Karpas-422 (cell line): ENCODE data around the gene SLC35F1. TPM values are rescaled to one million over a fixed set of nuclear protein-coding genes. Genes with fewer than 3 reads are reported as not detected.

Experiments used
- DNase-seq: peaks from one replicate; pipeline ENCODE4 v3.0.0-alpha.2; 2015
- H2AFZ ChIP-seq: fragments of 200-600 bp; sonication (generic); 2 replicates; pipeline ENCODE4 v1.6.1; 2014; ENCODE audit warnings: antibody characterized with exemption, low read length, mixed read lengths
- H3K27ac ChIP-seq: fragments of 200-600 bp; sonication (generic); 2 replicates; pipeline ENCODE4 v1.5.1; 2014; ENCODE audit warnings: mild to moderate bottlenecking, low read length, moderate library complexity
- H3K27me3 ChIP-seq: fragments of 200-600 bp; sonication (generic); 2 replicates; pipeline ENCODE4 v1.6.1; 2014; ENCODE audit warnings: low read length, mixed read lengths
- H3K36me3 ChIP-seq: fragments of 200-600 bp; sonication (generic); 2 replicates; pipeline ENCODE4 v1.6.1; 2014; ENCODE audit warnings: low read length, mixed read lengths; ENCODE audit not compliant: insufficient read depth
- H3K4me1 ChIP-seq: fragments of 200-600 bp; sonication (generic); 2 replicates; pipeline ENCODE4 v1.6.1; 2014; ENCODE audit warnings: mild to moderate bottlenecking, low read length, mixed read lengths
- H3K4me2 ChIP-seq: fragments of 200-600 bp; sonication (generic); 2 replicates; pipeline ENCODE4 v1.6.1; 2014; ENCODE audit warnings: low read length, low read depth, mild to moderate bottlenecking; ENCODE audit not compliant: poor library complexity, severe bottlenecking
- H3K4me3 ChIP-seq: fragments of 200-600 bp; sonication (generic); 2 replicates; pipeline ENCODE4 v1.5.1; 2014; ENCODE audit warnings: mild to moderate bottlenecking, antibody characterized with exemption, low read length, mixed read lengths
- H3K79me2 ChIP-seq: fragments of 200-600 bp; sonication (generic); 2 replicates; pipeline ENCODE4 v1.6.1; 2014; ENCODE audit warnings: mild to moderate bottlenecking, low read length, mixed read lengths
- H3K9ac ChIP-seq: fragments of 200-600 bp; sonication (generic); 2 replicates; pipeline ENCODE4 v1.6.0; 2014; ENCODE audit warnings: low read length
- H3K9me2 ChIP-seq: fragments of 200-600 bp; sonication (generic), shearing (Covaris generic); replicated peaks from 2 replicates; pipeline ENCODE4 v1.6.0; 2014; ENCODE audit warnings: mild to moderate bottlenecking, low read length, moderate library complexity; ENCODE audit not compliant: insufficient read depth
- H3K9me3 ChIP-seq: fragments of 300-700, 200-600 bp; sonication (generic); 2 replicates; pipeline ENCODE4 v1.6.1; 2014; ENCODE audit warnings: low read length, mixed read lengths
- H4K20me1 ChIP-seq: fragments of 200-600 bp; sonication (generic); 2 replicates; pipeline ENCODE4 v1.6.1; 2014; ENCODE audit warnings: mild to moderate bottlenecking, antibody characterized with exemption, low read length, low read depth; ENCODE audit not compliant: insufficient read depth
- total RNA-seq: library from RNA; depleted of rRNA; stranded (reverse); fragments of >200 nt; shearing (Covaris generic); gene quantifications from 2 replicates; pipeline ENCODE4 v1.2.3, GENCODE V29; 2014; ENCODE audit warnings: low replicate concordance

SLC35F1 gene
- total RNA-seq, 1 experiment from 2014 or later = not detected

- DNase-seq = no peak
- no peaks in the 10 kb centered on the region for H3K79me2 ChIP-seq
- no peaks in the 10 kb centered on the region for H3K4me1 ChIP-seq
- no peak overlapping the region for H3K27ac ChIP-seq
- no peak overlapping the region for H3K9ac ChIP-seq
- H3K9me2 ChIP-seq = no peaks in the 10 kb centered on the region
- no peak overlapping the region for H3K4me3 ChIP-seq
- H3K27me3 ChIP-seq = no peaks in the 10 kb centered on the region
- H3K9me3 ChIP-seq = no peaks in the 10 kb centered on the region
- no peaks in the 10 kb centered on the region for H3K36me3 ChIP-seq
- H2AFZ ChIP-seq = no peak overlapping the region
- H4K20me1 ChIP-seq = no peaks in the 10 kb centered on the region
- no peak overlapping the region for H3K4me2 ChIP-seq
Measured at GRCh38 chr6:118296129-118296901, 389.3 kb downstream of the SLC35F1 start.

- Histone ChIP-seq H3K36me3 (no peaks in the 10 kb centered on the region), H3K4me3 (no peak overlapping the region), H2AFZ (no peak overlapping the region), H3K4me1 (no peaks in the 10 kb centered on the region), H3K9me3 (no peaks in the 10 kb centered on the region), H3K79me2 (no peaks in the 10 kb centered on the region), H3K9me2 (no peaks in the 10 kb centered on the region), H3K4me2 (no peak overlapping the region), H3K27ac (no peak overlapping the region), H3K27me3 (no peaks in the 10 kb centered on the region), H3K9ac (no peak overlapping the region), H4K20me1 (no peaks in the 10 kb centered on the region)
- no peak for DNase-seq
Measured at GRCh38 chr6:118297821-118298220, 390.8 kb downstream of the SLC35F1 start.

- DNase-seq = no peak
- Histone ChIP-seq H3K4me2 (no peak overlapping the region), H3K27ac (no peak overlapping the region), H3K9me2 (no peaks in the 10 kb centered on the region), H3K4me1 (no peaks in the 10 kb centered on the region), H3K4me3 (no peak overlapping the region), H4K20me1 (no peaks in the 10 kb centered on the region), H3K9ac (no peak overlapping the region), H3K36me3 (no peaks in the 10 kb centered on the region), H3K27me3 (no peaks in the 10 kb centered on the region), H2AFZ (no peak overlapping the region), H3K79me2 (no peaks in the 10 kb centered on the region), H3K9me3 (no peaks in the 10 kb centered on the region)
Measured at GRCh38 chr6:118298476-118299427, 391.7 kb downstream of the SLC35F1 start.

GRCh38 chr6:118299457-118299856, 392.4 kb downstream of the SLC35F1 start:
- Histone ChIP-seq H3K79me2 (no peaks in the 10 kb centered on the region), H4K20me1 (no peaks in the 10 kb centered on the region), H3K27me3 (no peaks in the 10 kb centered on the region), H3K36me3 (no peaks in the 10 kb centered on the region), H3K4me1 (no peaks in the 10 kb centered on the region), H3K9ac (no peak overlapping the region), H3K4me3 (no peak overlapping the region), H3K4me2 (no peak overlapping the region), H3K9me3 (no peaks in the 10 kb centered on the region), H2AFZ (no peak overlapping the region), H3K9me2 (no peaks in the 10 kb centered on the region), H3K27ac (no peak overlapping the region)
- no peak for DNase-seq

GRCh38 chr6:118304321-118304720, 397.3 kb downstream of the SLC35F1 start:
- Histone ChIP-seq H3K27me3 (no peaks in the 10 kb centered on the region), H3K9me3 (no peaks in the 10 kb centered on the region), H4K20me1 (no peaks in the 10 kb centered on the region), H3K4me1 (peaks cover 9% of the 10 kb centered on the region), H3K4me3 (no peak overlapping the region), H3K4me2 (no peak overlapping the region), H2AFZ (no peak overlapping the region), H3K36me3 (no peaks in the 10 kb centered on the region), H3K27ac (no peak overlapping the region), H3K79me2 (no peaks in the 10 kb centered on the region), H3K9me2 (no peaks in the 10 kb centered on the region), H3K9ac (no peak overlapping the region)
- DNase-seq = no peak

GRCh38 chr6:118305081-118305480, 398.0 kb downstream of the SLC35F1 start:
- H3K27ac ChIP-seq = no peak overlapping the region
- no peaks in the 10 kb centered on the region for H3K79me2 ChIP-seq
- H3K27me3 ChIP-seq = no peaks in the 10 kb centered on the region
- H3K4me2 ChIP-seq = no peak overlapping the region
- no peak overlapping the region for H3K9ac ChIP-seq
- H3K9me2 ChIP-seq = no peaks in the 10 kb centered on the region
- H4K20me1 ChIP-seq = no peaks in the 10 kb centered on the region
- no peak for DNase-seq
- H2AFZ ChIP-seq = no peak overlapping the region
- H3K4me3 ChIP-seq = no peak overlapping the region
- H3K4me1 ChIP-seq = peaks cover 9% of the 10 kb centered on the region
- no peaks in the 10 kb centered on the region for H3K36me3 ChIP-seq
- no peaks in the 10 kb centered on the region for H3K9me3 ChIP-seq

- Histone ChIP-seq H3K9me3 (no peaks in the 10 kb centered on the region), H3K9ac (no peak overlapping the region), H4K20me1 (no peaks in the 10 kb centered on the region), H3K79me2 (no peaks in the 10 kb centered on the region), H3K9me2 (no peaks in the 10 kb centered on the region), H3K4me2 (no peak overlapping the region), H2AFZ (no peak overlapping the region), H3K4me1 (peaks cover 9% of the 10 kb centered on the region), H3K36me3 (no peaks in the 10 kb centered on the region), H3K27ac (no peak overlapping the region), H3K27me3 (no peaks in the 10 kb centered on the region), H3K4me3 (no peak overlapping the region)
- no peak for DNase-seq
Measured at GRCh38 chr6:118306392-118307238, 399.6 kb downstream of the SLC35F1 start.
